ENCODE data around the gene EIF3K.
A peak's percentile ranks its signal among the peaks of the same experiment; 100 is the strongest.

Gene EIF3K

GRCh38 chr19:38647368-38647965 lies 28.5 kb downstream of the EIF3K start, which contains the start of gene ACTN4:
Gene ACTN4 (plus strand): TSS chr19:38647649. CDS start chr19:38647746, 97 bp downstream.
- TF ChIP-seq FOXP2 (optimal IDR thresholded peaks at IDR 0.05; ENCODE audit: control extremely low read depth, extremely low read length, insufficient read depth) (no peak), POLR2AphosphoS5 (IDR thresholded peaks at IDR 0.05; ENCODE audit: borderline replicate concordance, low read depth, low read length) (peak; percentile 86; the same call in 1 of the 2 replicates)
- H3K4me3 ChIP-seq, result peak within 1 kb of the TSS; percentile 98

GRCh38 chr19:38647966-38648768 lies 29.2 kb downstream of the EIF3K start:
- Histone ChIP-seq H3K9me3 (ENCODE audit: low read depth, low read length) (no peaks in the 10 kb centered on the region), H3K36me3 (ENCODE audit: insufficient read depth, low read length) (no peaks in the 10 kb centered on the region), H3K4me3 (peak overlapping the region; percentile 98), H3K9ac (ENCODE audit: insufficient read length) (peak overlapping the region; percentile 99), H3K27ac (0 out of 2 replicates have a peak overlapping the region, but pooled peaks have one; percentile 57)
- DNase-seq (ENCODE audit: low read depth, low spot score), result no peak
- TF ChIP-seq FOXP2 (optimal IDR thresholded peaks at IDR 0.05; ENCODE audit: control extremely low read depth, extremely low read length, insufficient read depth), result no peak
- TF ChIP-seq POLR2AphosphoS5 (IDR thresholded peaks at IDR 0.05; ENCODE audit: borderline replicate concordance, low read depth, low read length), result no peak
- TF ChIP-seq EZH2 (IDR thresholded peaks at IDR 0.05), result no peak

More at GRCh38 chr19:38647368-38647965, 28.5 kb downstream of the EIF3K start, which contains the start of gene ACTN4:
- DNase-seq (ENCODE audit: low read depth, low spot score), result peak; percentile 55
- peak within 1 kb of the TSS; percentile 99 for H3K9ac ChIP-seq (ENCODE audit: insufficient read length)
- H3K27ac ChIP-seq, result peak within 1 kb of the TSS; percentile 83; the same call in 1 of the 2 replicates
- no peaks in the 10 kb centered on the region for H3K36me3 ChIP-seq (ENCODE audit: insufficient read depth, low read length)
- no peaks in the 10 kb centered on the region for H3K9me3 ChIP-seq (ENCODE audit: low read depth, low read length)

DNA sequence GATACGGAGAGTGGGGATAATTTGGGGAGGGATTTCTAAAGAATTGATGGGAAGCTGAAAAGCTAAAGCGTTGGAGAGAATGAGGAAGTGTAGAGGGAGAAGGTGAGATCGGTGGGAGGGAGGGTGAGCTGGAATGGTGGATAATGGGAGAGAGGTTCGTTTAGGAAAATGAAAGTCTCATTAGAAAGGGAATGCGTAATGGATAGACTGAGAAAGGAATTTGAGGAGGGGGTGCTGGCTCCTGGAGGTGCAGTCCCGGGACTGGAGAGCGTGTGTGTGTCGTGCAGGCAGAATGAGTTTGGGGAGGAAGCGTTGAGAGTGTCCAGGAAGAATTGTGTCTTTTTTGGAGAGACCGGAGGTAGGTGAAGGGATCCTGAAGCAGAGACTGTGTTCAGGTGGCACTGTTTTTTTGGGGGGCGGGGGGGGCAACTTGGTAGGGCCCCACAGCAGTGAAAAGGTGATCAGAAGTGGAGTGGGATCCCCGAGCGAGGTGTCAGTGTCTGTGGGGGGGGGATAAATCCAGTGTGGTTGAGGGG lies 29.8 kb downstream of the EIF3K start:
- Histone ChIP-seq H3K27ac (no peak overlapping the region), H3K9me3 (ENCODE audit: low read depth, low read length) (no peaks in the 10 kb centered on the region), H3K4me3 (peak overlapping the region; percentile 98), H3K9ac (ENCODE audit: insufficient read length) (peak overlapping the region; percentile 99), H3K36me3 (ENCODE audit: insufficient read depth, low read length) (peaks cover 3% of the 10 kb centered on the region)
- no peak for TF ChIP-seq POLR2AphosphoS5 (IDR thresholded peaks at IDR 0.05; ENCODE audit: borderline replicate concordance, low read depth, low read length)
- TF ChIP-seq EZH2 (IDR thresholded peaks at IDR 0.05), result no peak
- TF ChIP-seq FOXP2 (optimal IDR thresholded peaks at IDR 0.05; ENCODE audit: control extremely low read depth, extremely low read length, insufficient read depth), result no peak
- no peak for DNase-seq (ENCODE audit: low read depth, low spot score)

DNA sequence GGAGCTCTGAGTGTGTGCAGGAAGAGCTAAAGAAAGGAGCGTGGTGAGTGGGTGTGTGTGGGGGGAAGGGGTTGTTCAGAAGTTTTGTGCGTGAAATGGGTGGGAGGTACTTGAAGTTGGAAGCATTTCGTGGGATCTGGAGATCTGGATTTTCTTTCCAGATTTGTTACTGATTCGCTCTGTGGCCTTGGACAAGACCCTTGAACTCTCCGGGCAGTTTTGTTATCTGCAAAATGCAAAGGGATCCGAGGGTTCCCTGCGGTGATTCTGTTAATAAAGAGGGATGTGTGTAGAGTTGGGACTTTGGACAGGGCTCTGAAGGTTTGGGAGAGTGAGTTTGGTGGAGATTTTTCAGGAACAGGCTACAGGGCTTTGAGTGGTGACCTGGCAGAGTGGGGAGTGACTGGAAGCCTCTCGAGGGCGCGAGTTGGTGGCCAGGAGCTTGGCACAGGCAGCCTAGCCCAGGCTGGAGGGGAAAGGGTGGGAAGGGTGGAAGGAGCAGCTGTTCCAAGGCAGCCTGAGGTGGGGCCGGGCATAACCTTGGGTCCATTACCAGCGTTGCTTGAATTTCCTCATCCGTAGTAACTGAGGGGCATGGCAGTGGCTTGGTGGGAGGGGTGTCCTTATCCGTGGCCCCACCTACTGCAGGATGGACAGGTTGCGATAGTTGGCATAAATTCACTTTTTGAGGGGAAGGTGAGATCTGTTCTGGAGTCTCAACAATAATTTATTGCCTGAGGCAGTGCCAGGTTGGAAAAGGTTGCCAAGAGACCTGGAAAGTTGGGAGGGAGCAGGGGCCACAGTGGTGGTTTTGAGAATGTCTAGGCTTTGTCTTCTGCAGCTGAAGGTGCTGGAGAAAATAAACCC lies 30.6 kb downstream of the EIF3K start:
- Histone ChIP-seq H3K9ac (ENCODE audit: insufficient read length) (peak overlapping the region; percentile 99), H3K27ac (no peak overlapping the region), H3K36me3 (ENCODE audit: insufficient read depth, low read length) (peaks cover 5% of the 10 kb centered on the region), H3K4me3 (peak overlapping the region; percentile 98), H3K9me3 (ENCODE audit: low read depth, low read length) (no peaks in the 10 kb centered on the region)
- no peak for DNase-seq (ENCODE audit: low read depth, low spot score)
- no peak for TF ChIP-seq POLR2AphosphoS5 (IDR thresholded peaks at IDR 0.05; ENCODE audit: borderline replicate concordance, low read depth, low read length)
- no peak for TF ChIP-seq EZH2 (IDR thresholded peaks at IDR 0.05)
- TF ChIP-seq FOXP2 (optimal IDR thresholded peaks at IDR 0.05; ENCODE audit: control extremely low read depth, extremely low read length, insufficient read depth), result no peak

- no peak for TF ChIP-seq POLR2AphosphoS5 (IDR thresholded peaks at IDR 0.05; ENCODE audit: borderline replicate concordance, low read depth, low read length)
- TF ChIP-seq FOXP2 (optimal IDR thresholded peaks at IDR 0.05; ENCODE audit: control extremely low read depth, extremely low read length, insufficient read depth), result no peak
- no peak for TF ChIP-seq EZH2 (IDR thresholded peaks at IDR 0.05)
- no peak overlapping the region for H3K27ac ChIP-seq
Observed at GRCh38 chr19:38650172-38650775, 31.3 kb downstream of the EIF3K start.

DNA sequence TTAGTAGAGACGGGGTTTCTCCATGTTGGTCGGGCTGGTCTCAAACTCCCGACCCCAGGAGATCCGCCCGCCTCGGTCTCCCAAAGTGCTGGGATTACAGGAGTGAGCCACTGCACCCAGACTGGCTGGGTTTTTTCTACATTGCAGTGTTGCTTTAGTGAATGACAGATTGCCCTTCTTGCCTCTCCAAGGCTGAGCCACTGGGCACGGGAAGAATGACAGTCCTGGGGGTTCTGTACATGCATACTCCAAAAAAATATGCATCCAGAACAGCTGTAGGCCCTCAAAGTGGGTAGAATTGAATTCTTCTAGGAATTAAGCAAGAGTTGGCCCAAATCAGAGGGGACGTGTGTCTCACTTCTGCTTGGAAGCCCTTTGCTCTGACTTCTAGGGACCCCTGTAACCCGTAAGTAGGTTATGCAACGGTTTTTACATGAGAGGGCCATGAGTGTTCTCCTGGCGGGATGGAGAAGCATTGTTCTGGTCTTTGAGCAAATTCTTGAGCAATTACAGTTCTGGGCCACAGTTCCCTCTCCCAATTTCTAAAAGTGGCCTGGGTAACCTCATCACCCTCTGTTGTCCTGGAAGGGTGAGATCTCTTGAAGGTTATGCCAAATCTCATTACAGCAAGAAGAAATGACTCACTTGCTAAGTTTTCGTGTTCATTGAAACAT lies 32.1 kb downstream of the EIF3K start:
- H3K9me3 ChIP-seq (ENCODE audit: low read depth, low read length), result no peaks in the 10 kb centered on the region
- H3K4me3 ChIP-seq, result no peak overlapping the region
- no peak for TF ChIP-seq EZH2 (IDR thresholded peaks at IDR 0.05)
- TF ChIP-seq POLR2AphosphoS5 (IDR thresholded peaks at IDR 0.05; ENCODE audit: borderline replicate concordance, low read depth, low read length), result no peak
- no peak for TF ChIP-seq FOXP2 (optimal IDR thresholded peaks at IDR 0.05; ENCODE audit: control extremely low read depth, extremely low read length, insufficient read depth)
- H3K27ac ChIP-seq, result no peak overlapping the region
- peaks cover 5% of the 10 kb centered on the region for H3K36me3 ChIP-seq (ENCODE audit: insufficient read depth, low read length)
- no peak for DNase-seq (ENCODE audit: low read depth, low spot score)
- H3K9ac ChIP-seq (ENCODE audit: insufficient read length), result no peak overlapping the region

More at GRCh38 chr19:38650172-38650775, 31.3 kb downstream of the EIF3K start:
- Histone ChIP-seq H3K36me3 (ENCODE audit: insufficient read depth, low read length) (peaks cover 5% of the 10 kb centered on the region), H3K9me3 (ENCODE audit: low read depth, low read length) (no peaks in the 10 kb centered on the region), H3K4me3 (peak overlapping the region; percentile 98; the same call in 1 of the 2 replicates), H3K9ac (ENCODE audit: insufficient read length) (no peak overlapping the region)
- DNase-seq (ENCODE audit: low read depth, low spot score), result no peak

GRCh38 chr19:38653028-38653571 lies 34.1 kb downstream of the EIF3K start:
- H3K9me3 ChIP-seq (ENCODE audit: low read depth, low read length), result no peaks in the 10 kb centered on the region
- DNase-seq (ENCODE audit: low read depth, low spot score), result no peak
- no peak overlapping the region for H3K4me3 ChIP-seq
- H3K27ac ChIP-seq, result peak overlapping the region; percentile 55; the same call in 1 of the 2 replicates
- H3K36me3 ChIP-seq (ENCODE audit: insufficient read depth, low read length), result peaks cover 11% of the 10 kb centered on the region
- no peak overlapping the region for H3K9ac ChIP-seq (ENCODE audit: insufficient read length)
- TF ChIP-seq POLR2AphosphoS5 (IDR thresholded peaks at IDR 0.05; ENCODE audit: borderline replicate concordance, low read depth, low read length) (no peak), FOXP2 (optimal IDR thresholded peaks at IDR 0.05; ENCODE audit: control extremely low read depth, extremely low read length, insufficient read depth) (no peak), EZH2 (IDR thresholded peaks at IDR 0.05) (no peak)

Measured in SK-N-MC (cell line).